H9 (cell line): Measurements from ENCODE around the gene HOXB1. TPM values are rescaled to one million over a fixed set of nuclear protein-coding genes. Genes with fewer than 3 reads are reported as not detected.

Experiments
- DNase-seq: peaks from one replicate; pipeline ENCODE4 v3.0.0-alpha.2; 2017
- H2AFZ ChIP-seq: one replicate; pipeline ENCODE4 v1.6.1; 2013; ENCODE audit warnings: mild to moderate bottlenecking, low read length, control low read depth, moderate library complexity
- H2AK5ac ChIP-seq: 2 replicates; pipeline ENCODE4 v1.6.1; 2013; ENCODE audit warnings: low read length, control low read depth, mixed read lengths; ENCODE audit not compliant: insufficient read length
- H2BK120ac ChIP-seq: one replicate; pipeline ENCODE4 v1.6.1; 2013; ENCODE audit warnings: low read depth, mild to moderate bottlenecking, low read length, control low read depth, inconsistent platforms; ENCODE audit not compliant: poor library complexity, severe bottlenecking
- H2BK12ac ChIP-seq: 2 replicates; pipeline ENCODE4 v1.6.1; 2013; ENCODE audit warnings: low read length, control low read depth, mixed read lengths, low read depth; ENCODE audit not compliant: insufficient read length
- H2BK15ac ChIP-seq: 2 replicates; pipeline ENCODE4 v1.6.1; 2013; ENCODE audit warnings: low read depth, low read length, control low read depth
- H2BK20ac ChIP-seq: one replicate; pipeline ENCODE4 v1.6.1; 2013; ENCODE audit warnings: low read depth, mild to moderate bottlenecking, low read length, control low read depth, inconsistent platforms; ENCODE audit not compliant: poor library complexity, severe bottlenecking
- H2BK5ac ChIP-seq: 2 replicates; pipeline ENCODE4 v1.6.1; 2013; ENCODE audit warnings: low read length, control low read depth, mixed read lengths; ENCODE audit not compliant: insufficient read length
- H3K14ac ChIP-seq: 2 replicates; pipeline ENCODE4 v1.6.1; 2013; ENCODE audit warnings: low read length, control low read depth; ENCODE audit not compliant: insufficient read depth
- H3K18ac ChIP-seq: 2 replicates; pipeline ENCODE4 v1.6.1; 2013; ENCODE audit warnings: low read depth, mild to moderate bottlenecking, mixed read lengths, low read length, control low read depth; ENCODE audit not compliant: insufficient read length
- H3K23ac ChIP-seq: 2 replicates; pipeline ENCODE4 v1.6.1; 2013; ENCODE audit warnings: low read length, control low read depth, mixed read lengths, low read depth; ENCODE audit not compliant: insufficient read length
- H3K23me2 ChIP-seq: 2 replicates; pipeline ENCODE4 v1.6.1; 2013; ENCODE audit warnings: low read depth, mild to moderate bottlenecking, mixed read lengths, low read length, control low read depth; ENCODE audit not compliant: insufficient read length, poor library complexity, severe bottlenecking
- H3K27ac ChIP-seq: 2 replicates; pipeline ENCODE4 v1.5.1; 2013; ENCODE audit warnings: low read length, control low read depth, mixed read lengths, low read depth; ENCODE audit not compliant: insufficient read length
- H3K27me3 ChIP-seq: 2 replicates; pipeline ENCODE4 v1.6.1; 2013; ENCODE audit warnings: low read length, control low read depth, inconsistent platforms; ENCODE audit not compliant: insufficient read depth
- H3K4ac ChIP-seq: 2 replicates; pipeline ENCODE4 v1.6.1; 2013; ENCODE audit warnings: low read depth, mild to moderate bottlenecking, control low read depth, inconsistent platforms, low read length, moderate library complexity
- H3K4me1 ChIP-seq: 2 replicates; pipeline ENCODE4 v1.6.1; 2013; ENCODE audit warnings: low read length, control low read depth, inconsistent platforms; ENCODE audit not compliant: insufficient read depth
- H3K4me2 ChIP-seq: 2 replicates; pipeline ENCODE4 v1.6.1; 2013; ENCODE audit warnings: low read length, control low read depth, mixed read lengths; ENCODE audit not compliant: insufficient read length, insufficient read depth
- H3K56ac ChIP-seq: 2 replicates; pipeline ENCODE4 v1.6.1; 2013; ENCODE audit warnings: low read depth, mild to moderate bottlenecking, mixed read lengths, low read length, control low read depth; ENCODE audit not compliant: insufficient read length
- H3K79me1 ChIP-seq: 2 replicates; pipeline ENCODE4 v1.6.1; 2013; ENCODE audit warnings: low read depth, mild to moderate bottlenecking, moderate library complexity, low read length, control low read depth, inconsistent platforms; ENCODE audit not compliant: insufficient read depth, poor library complexity, severe bottlenecking
- H3K79me2 ChIP-seq: 2 replicates; pipeline ENCODE4 v1.6.1; 2013; ENCODE audit warnings: low read length, control low read depth, inconsistent platforms; ENCODE audit not compliant: insufficient read depth
- H3K9ac ChIP-seq: 2 replicates; pipeline ENCODE4 v1.6.1; 2013; ENCODE audit warnings: low read length, control low read depth, mixed read lengths; ENCODE audit not compliant: insufficient read length; ENCODE audit errors: extremely low read depth
- H3K9me3 ChIP-seq: one replicate; pipeline ENCODE4 v1.6.1; 2013; ENCODE audit warnings: low read depth, low read length, inconsistent platforms; ENCODE audit not compliant: control insufficient read depth
- H3T11ph ChIP-seq: one replicate; pipeline ENCODE4 v1.6.1; 2013; ENCODE audit warnings: mild to moderate bottlenecking, low read length, control low read depth, inconsistent platforms
- H4K20me1 ChIP-seq: one replicate; pipeline ENCODE4 v1.6.1; 2013; ENCODE audit not compliant: control insufficient read depth, insufficient read length, insufficient read depth
- H4K5ac ChIP-seq: 2 replicates; pipeline ENCODE4 v1.6.1; 2013; ENCODE audit warnings: low read depth, mild to moderate bottlenecking, mixed read lengths, low read length, control low read depth; ENCODE audit not compliant: insufficient read length
- H4K8ac ChIP-seq: replicated peaks from 2 replicates; pipeline ENCODE4 v1.6.1; 2013; ENCODE audit warnings: low read length, control low read depth, mixed read lengths, low read depth; ENCODE audit not compliant: insufficient read length
- H4K91ac ChIP-seq: 2 replicates; pipeline ENCODE4 v1.6.1; 2013; ENCODE audit warnings: low read depth, mild to moderate bottlenecking, moderate library complexity, mixed read lengths, low read length, control low read depth; ENCODE audit not compliant: insufficient read length
- H3K27ac Mint-ChIP-seq, 3 experiments: 2 replicates in 2 of 3; 3 replicates in 1 of 3; pipeline ENCODE4 v1.8.0; 2020 to 2021; ENCODE audit warnings: mixed read lengths in 3 of 3, mild to moderate bottlenecking in 1 of 3, moderate library complexity in 1 of 3
- H3K27me3 Mint-ChIP-seq: 2 replicates; pipeline ENCODE4 v1.8.0; 2021; ENCODE audit warnings: low read depth, mild to moderate bottlenecking, moderate library complexity, mixed read lengths
- H3K36me3 Mint-ChIP-seq, 3 experiments: 2 replicates in 2 of 3; 3 replicates in 1 of 3; pipeline ENCODE4 v1.8.0; 2020 to 2021; ENCODE audit warnings: low read depth in 3 of 3, mixed read lengths in 3 of 3; ENCODE audit not compliant: insufficient read depth in 1 of 3
- H3K4me1 Mint-ChIP-seq, 2 experiments: 2 replicates each; pipeline ENCODE4 v1.8.0; 2020; ENCODE audit warnings: mixed read lengths in 2 of 2
- H3K4me3 Mint-ChIP-seq, 2 experiments: 2 replicates in 1 of 2; 3 replicates in 1 of 2; pipeline ENCODE4 v1.8.0; 2020 to 2021; ENCODE audit warnings: mild to moderate bottlenecking in 2 of 2, mixed read lengths in 2 of 2, moderate library complexity in 1 of 2
- H3K9me3 Mint-ChIP-seq, 2 experiments: 2 replicates in 1 of 2; 3 replicates in 1 of 2; pipeline ENCODE4 v1.8.0; 2020; ENCODE audit warnings: mild to moderate bottlenecking in 2 of 2, mixed read lengths in 2 of 2, moderate library complexity in 1 of 2
- CTCF ChIP-seq: fragments of 200-600 bp; sonication (generic); conservative IDR thresholded peaks from 3 replicates; pipeline ENCODE4 v1.8.0; 2021; ENCODE audit warnings: antibody characterized with exemption, mild to moderate bottlenecking
- WGBS: extraction: QIAGEN DNeasy Blood & Tissue Kit; methylation state at CpG from one replicate; pipeline ENCODE4 v1.1.7; 2013; ENCODE audit warnings: missing lambda C conversion rate, low lambda C conversion rate, mixed read lengths; ENCODE audit not compliant: insufficient read length; ENCODE audit errors: extremely low coverage; 5-methylcytosine and 5-hydroxymethylcytosine counted together
- total RNA-seq: library from RNA; stranded (reverse); gene quantifications from 2 replicates; pipeline ENCODE4 v1.2.1, GENCODE V29; 2021

HOXB1 gene
- total RNA-seq, 1 experiment from 2014 or later, result not detected

GRCh38 chr17:48510761-48511604 is 19.8 kb downstream of the HOXB1 start:
- Mint-ChIP-seq H3K27ac (no peak overlapping the region), H3K27me3 (peaks cover 82% of the 10 kb centered on the region), H3K4me1 (peaks cover 17 to 22% of the 10 kb centered on the region in 2 experiments), H3K36me3 (no peaks in the 10 kb centered on the region; a peak in 1 of 7 replicates), H3K4me3 (no peak overlapping the region), H3K9me3 (no peaks in the 10 kb centered on the region; a peak in 1 of 5 replicates)
- Histone ChIP-seq H2BK5ac (no peak overlapping the region), H3K23ac (no peak overlapping the region), H3K9ac (no peak overlapping the region), H3K23me2 (no peaks in the 10 kb centered on the region), H3K4ac (no peak overlapping the region), H2AK5ac (no peak overlapping the region), H3T11ph (no peak overlapping the region), H2BK120ac (no peak overlapping the region), H2BK20ac (no peak overlapping the region), H4K5ac (no peak overlapping the region), H2AFZ (no peak overlapping the region), H3K18ac (no peak overlapping the region), H3K4me1 (no peaks in the 10 kb centered on the region; the same call in 1 of the 2 replicates), H2BK12ac (no peak overlapping the region), H3K9me3 (no peaks in the 10 kb centered on the region), H4K20me1 (no peaks in the 10 kb centered on the region), H3K14ac (no peak overlapping the region), H3K27ac (no peak overlapping the region), H3K56ac (no peak overlapping the region), H3K79me1 (no peaks in the 10 kb centered on the region), H3K27me3 (no peaks in the 10 kb centered on the region; the same call in 1 of the 2 replicates), H4K91ac (no peak overlapping the region), H4K8ac (no peak overlapping the region), H2BK15ac (no peak overlapping the region), H3K4me2 (no peak overlapping the region), H3K79me2 (0 out of 2 replicates have a peak, but pooled peaks cover 2% of the 10 kb centered on the region)
- no peak for DNase-seq
- no peak for TF ChIP-seq CTCF
- 100% methylated on average over 1 of the region's 7 CpGs for WGBS
